ENCODE data around the gene NDUFA13.

Gene NDUFA13

GRCh38 chr19:19495614-19496603 lies 20.1 kb upstream of the NDUFA13 start:
- no peak overlapping the region for H3K27ac ChIP-seq

GRCh38 chr19:19498255-19498991 lies 17.6 kb upstream of the NDUFA13 start:
- H3K4me2 ChIP-seq = no peak overlapping the region
- H3K36me3 ChIP-seq (ENCODE audit: insufficient read depth) = peaks cover 2% of the 10 kb centered on the region; the same call in 1 of the 2 replicates
- no peaks in the 10 kb centered on the region for H3K4me1 ChIP-seq (ENCODE audit: low read depth, poor library complexity, severe bottlenecking)
- no peak overlapping the region for H2AFZ ChIP-seq (ENCODE audit: low read depth)
- no peak overlapping the region for H3K9ac ChIP-seq
- no peak for TF ChIP-seq CTCF (conservative IDR thresholded peaks at IDR 0.05; ENCODE audit: low read depth, low read length)
- H4K20me1 ChIP-seq (ENCODE audit: insufficient read depth) = no peaks in the 10 kb centered on the region
- no peak overlapping the region for H3K4me3 ChIP-seq (IDR thresholded peaks at IDR 0.05; ENCODE audit: insufficient read depth, low read depth, low read length)
- H3K27ac ChIP-seq = no peak overlapping the region
- H3K27me3 ChIP-seq (ENCODE audit: insufficient read depth, low read depth) = no peaks in the 10 kb centered on the region
- no peaks in the 10 kb centered on the region for H3K79me2 ChIP-seq (ENCODE audit: insufficient read depth, low read depth)

More at GRCh38 chr19:19495614-19496603, 20.1 kb upstream of the NDUFA13 start:
- Histone ChIP-seq H3K27me3 (ENCODE audit: insufficient read depth, low read depth) (no peaks in the 10 kb centered on the region), H3K36me3 (ENCODE audit: insufficient read depth) (no peaks in the 10 kb centered on the region; the same call in 1 of the 2 replicates), H3K4me2 (no peak overlapping the region), H4K20me1 (ENCODE audit: insufficient read depth) (no peaks in the 10 kb centered on the region), H3K79me2 (ENCODE audit: insufficient read depth, low read depth) (no peaks in the 10 kb centered on the region), H3K9ac (no peak overlapping the region), H2AFZ (ENCODE audit: low read depth) (no peak overlapping the region), H3K4me3 (IDR thresholded peaks at IDR 0.05; ENCODE audit: insufficient read depth, low read depth, low read length) (no peak overlapping the region), H3K4me1 (ENCODE audit: low read depth, poor library complexity, severe bottlenecking) (no peaks in the 10 kb centered on the region)
- no peak for TF ChIP-seq CTCF (conservative IDR thresholded peaks at IDR 0.05; ENCODE audit: low read depth, low read length)

- Histone ChIP-seq H3K79me2 (ENCODE audit: insufficient read depth, low read depth) (no peaks in the 10 kb centered on the region), H3K4me2 (no peak overlapping the region), H3K27me3 (ENCODE audit: insufficient read depth, low read depth) (no peaks in the 10 kb centered on the region), H4K20me1 (ENCODE audit: insufficient read depth) (no peaks in the 10 kb centered on the region), H3K4me3 (IDR thresholded peaks at IDR 0.05; ENCODE audit: insufficient read depth, low read depth, low read length) (no peak overlapping the region), H2AFZ (ENCODE audit: low read depth) (no peak overlapping the region), H3K9ac (no peak overlapping the region), H3K4me1 (ENCODE audit: low read depth, poor library complexity, severe bottlenecking) (no peaks in the 10 kb centered on the region), H3K36me3 (ENCODE audit: insufficient read depth) (peaks cover 2% of the 10 kb centered on the region; the same call in 1 of the 2 replicates), H3K27ac (no peak overlapping the region)
- no peak for TF ChIP-seq CTCF (conservative IDR thresholded peaks at IDR 0.05; ENCODE audit: low read depth, low read length)
Observed at GRCh38 chr19:19499272-19499995, 16.6 kb upstream of the NDUFA13 start.

GRCh38 chr19:19500975-19501644 lies 14.9 kb upstream of the NDUFA13 start:
- Histone ChIP-seq H3K4me1 (ENCODE audit: low read depth, poor library complexity, severe bottlenecking) (no peaks in the 10 kb centered on the region), H3K4me2 (no peak overlapping the region), H3K4me3 (IDR thresholded peaks at IDR 0.05; ENCODE audit: insufficient read depth, low read depth, low read length) (no peak overlapping the region), H3K36me3 (ENCODE audit: insufficient read depth) (peaks cover 2% of the 10 kb centered on the region; the same call in 1 of the 2 replicates), H3K27me3 (ENCODE audit: insufficient read depth, low read depth) (no peaks in the 10 kb centered on the region), H4K20me1 (ENCODE audit: insufficient read depth) (no peaks in the 10 kb centered on the region), H2AFZ (ENCODE audit: low read depth) (no peak overlapping the region), H3K9ac (no peak overlapping the region), H3K27ac (no peak overlapping the region), H3K79me2 (ENCODE audit: insufficient read depth, low read depth) (no peaks in the 10 kb centered on the region)
- no peak for TF ChIP-seq CTCF (conservative IDR thresholded peaks at IDR 0.05; ENCODE audit: low read depth, low read length)

Measured in KMS-11 (cell line).